HG03108 (cell line): ENCODE measurements around the gene GBP4.

Experiments used
- ATAC-seq: cut with Tn5 transposase; IDR thresholded peaks from one replicate; pipeline ENCODE4 v1.9.1; 2021; ENCODE audit warnings: moderate library complexity; ENCODE audit not compliant: unreplicated experiment

GBP4 gene

GRCh38 chr1:89171067-89171438 lies 27.7 kb downstream of the GBP4 start:
- no peak for ATAC-seq

GRCh38 chr1:89170170-89171066 lies 28.3 kb downstream of the GBP4 start:
- ATAC-seq, result no peak

GRCh38 chr1:89169166-89169565 lies 29.6 kb downstream of the GBP4 start:
- no peak for ATAC-seq

GRCh38 chr1:89167590-89168230 lies 31.0 kb downstream of the GBP4 start:
- ATAC-seq, result no peak

- no peak for ATAC-seq
Measured at GRCh38 chr1:89166705-89167104, 32.0 kb downstream of the GBP4 start.

- ATAC-seq, result no peak
Measured at GRCh38 chr1:89165811-89166210, 32.9 kb downstream of the GBP4 start.

- ATAC-seq, result no peak
Measured at GRCh38 chr1:89151047-89151446, 47.7 kb downstream of the GBP4 start.

GRCh38 chr1:89149976-89150375 lies 48.8 kb downstream of the GBP4 start:
- no peak for ATAC-seq

- ATAC-seq, result no peak
Measured at GRCh38 chr1:89149229-89149628, 49.5 kb downstream of the GBP4 start.

GRCh38 chr1:89147678-89148658 lies 50.8 kb downstream of the GBP4 start:
- ATAC-seq, result no peak

GRCh38 chr1:89146721-89147120 lies 52.0 kb downstream of the GBP4 start:
- no peak for ATAC-seq

GRCh38 chr1:89143484-89143883 lies 55.3 kb downstream of the GBP4 start:
- ATAC-seq, result no peak

GRCh38 chr1:89142160-89142559 lies 56.6 kb downstream of the GBP4 start:
- ATAC-seq, result no peak

GRCh38 chr1:89133747-89134146 lies 65.0 kb downstream of the GBP4 start:
- ATAC-seq, result no peak
